Nephron progenitor cell (in vitro differentiated cells): ENCODE data around the gene GFM1.

Experiments used
- DNase-seq: peaks from one replicate; pipeline ENCODE4 v3.0.0; 2021
- H3K27ac Mint-ChIP-seq: 2 replicates; pipeline ENCODE4 v1.8.0; 2021; ENCODE audit warnings: mild to moderate bottlenecking, moderate library complexity, mixed read lengths
- H3K27me3 Mint-ChIP-seq: 2 replicates; pipeline ENCODE4 v1.8.0; 2021; ENCODE audit warnings: mild to moderate bottlenecking, low read depth, mixed read lengths; ENCODE audit not compliant: poor library complexity
- H3K36me3 Mint-ChIP-seq: 2 replicates; pipeline ENCODE4 v1.8.0; 2021; ENCODE audit warnings: low read depth, mixed read lengths
- H3K4me1 Mint-ChIP-seq: 2 replicates; pipeline ENCODE4 v1.8.0; 2021; ENCODE audit warnings: mixed read lengths
- H3K4me3 Mint-ChIP-seq: 2 replicates; pipeline ENCODE4 v1.8.0; 2021; ENCODE audit warnings: mild to moderate bottlenecking, moderate library complexity, mixed read lengths
- H3K9me3 Mint-ChIP-seq: 2 replicates; pipeline ENCODE4 v1.8.0; 2021; ENCODE audit warnings: mild to moderate bottlenecking, moderate library complexity, mixed read lengths
- CTCF ChIP-seq: fragments of 200-600 bp; sonication (generic); IDR thresholded peaks from 2 replicates; pipeline ENCODE4 v1.5.0; 2021; ENCODE audit warnings: antibody characterized with exemption

Gene GFM1

GRCh38 chr3:158723991-158724390 is 79.7 kb downstream of the GFM1 start:
- peaks cover 19% of the 10 kb centered on the region for H3K4me1 Mint-ChIP-seq
- no peak for TF ChIP-seq CTCF
- no peak for DNase-seq
- peaks cover 3% of the 10 kb centered on the region for H3K27me3 Mint-ChIP-seq
- H3K4me3 Mint-ChIP-seq: no peak overlapping the region
- H3K9me3 Mint-ChIP-seq: no peaks in the 10 kb centered on the region
- H3K36me3 Mint-ChIP-seq: peaks cover 17% of the 10 kb centered on the region
- H3K27ac Mint-ChIP-seq: no peak overlapping the region

GRCh38 chr3:158725348-158726011 is 81.2 kb downstream of the GFM1 start:
- DNase-seq: no peak
- no peak overlapping the region for H3K27ac Mint-ChIP-seq
- peaks cover 17% of the 10 kb centered on the region for H3K36me3 Mint-ChIP-seq
- no peaks in the 10 kb centered on the region for H3K9me3 Mint-ChIP-seq
- H3K4me1 Mint-ChIP-seq: peaks cover 19% of the 10 kb centered on the region
- H3K4me3 Mint-ChIP-seq: no peak overlapping the region
- no peak for TF ChIP-seq CTCF
- H3K27me3 Mint-ChIP-seq: peaks cover 3% of the 10 kb centered on the region

GRCh38 chr3:158727206-158728060 is 83.1 kb downstream of the GFM1 start:
- H3K4me3 Mint-ChIP-seq: no peak overlapping the region
- peaks cover 15% of the 10 kb centered on the region for H3K27me3 Mint-ChIP-seq
- no peaks in the 10 kb centered on the region for H3K9me3 Mint-ChIP-seq
- DNase-seq: peak; percentile 43
- peaks cover 22% of the 10 kb centered on the region for H3K4me1 Mint-ChIP-seq
- peaks cover 5% of the 10 kb centered on the region for H3K36me3 Mint-ChIP-seq
- no peak overlapping the region for H3K27ac Mint-ChIP-seq
- peak; percentile 76 for TF ChIP-seq CTCF

- TF ChIP-seq CTCF: no peak
- Mint-ChIP-seq H3K4me1 (peaks cover 23% of the 10 kb centered on the region), H3K4me3 (no peak overlapping the region), H3K36me3 (peaks cover 2% of the 10 kb centered on the region), H3K27ac (no peak overlapping the region), H3K9me3 (peaks cover 4% of the 10 kb centered on the region), H3K27me3 (peaks cover 21% of the 10 kb centered on the region)
- DNase-seq: no peak
These were observed 83.7 kb downstream of the GFM1 start for GRCh38 chr3:158728061-158728377.

- no peak for TF ChIP-seq CTCF
- no peak overlapping the region for H3K27ac Mint-ChIP-seq
- peaks cover 21% of the 10 kb centered on the region for H3K4me1 Mint-ChIP-seq
- no peaks in the 10 kb centered on the region for H3K36me3 Mint-ChIP-seq
- DNase-seq: no peak
- H3K27me3 Mint-ChIP-seq: peaks cover 29% of the 10 kb centered on the region
- no peak overlapping the region for H3K4me3 Mint-ChIP-seq
- H3K9me3 Mint-ChIP-seq: peaks cover 4% of the 10 kb centered on the region
These were observed 84.5 kb downstream of the GFM1 start for GRCh38 chr3:158728851-158729250.
